Endometrial microvascular endothelial cells (primary cell): ENCODE measurements around the gene IRGC. TPM values are rescaled to one million over a fixed set of nuclear protein-coding genes. Genes with fewer than 3 reads are reported as not detected.
"Not testable (repeated sequence)": the region's sequence is repeated elsewhere in the genome, so short reads cannot be mapped to it uniquely, and the experiment has no call there.

Experiments used
- in situ Hi-C: cut with HindIII; loops from 2 replicates; pipeline ENCODE4 v1.10.0; 2017; ENCODE audit warnings: low sequenced_read_pairs, low pct_unique_long_range_greater_than_20kb; ENCODE audit errors: inconsistent ontology term
- total RNA-seq: library from RNA; depleted of rRNA; stranded (reverse); fragments of >200 nt; gene quantifications from one replicate; pipeline ENCODE4 v1.2.3, GENCODE V29; 2015; ENCODE audit errors: inconsistent ontology term

The IRGC gene
- total RNA-seq, 1 donor from 2014 or later, result not detected

DNA sequence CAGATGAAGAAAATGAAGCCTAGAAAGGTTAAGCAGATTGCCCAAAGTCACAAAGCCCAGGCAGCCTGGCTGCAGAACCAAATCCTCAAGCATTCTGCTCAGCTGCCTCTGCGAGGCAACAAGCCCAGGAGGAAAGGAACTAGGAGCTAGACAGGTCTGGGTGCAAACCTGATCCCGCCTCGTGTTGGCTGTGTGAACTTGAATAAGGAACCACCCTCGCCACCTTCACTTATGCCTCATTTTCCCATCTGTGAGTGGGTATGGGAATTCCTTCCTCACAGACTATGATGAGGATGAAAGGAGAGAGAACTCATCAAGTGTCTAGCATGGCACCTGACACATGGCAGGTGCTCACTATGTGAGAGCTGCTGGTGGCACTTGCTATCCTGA, 32.3 kb downstream of the IRGC start:
- in situ Hi-C loops, result no loop called here

DNA sequence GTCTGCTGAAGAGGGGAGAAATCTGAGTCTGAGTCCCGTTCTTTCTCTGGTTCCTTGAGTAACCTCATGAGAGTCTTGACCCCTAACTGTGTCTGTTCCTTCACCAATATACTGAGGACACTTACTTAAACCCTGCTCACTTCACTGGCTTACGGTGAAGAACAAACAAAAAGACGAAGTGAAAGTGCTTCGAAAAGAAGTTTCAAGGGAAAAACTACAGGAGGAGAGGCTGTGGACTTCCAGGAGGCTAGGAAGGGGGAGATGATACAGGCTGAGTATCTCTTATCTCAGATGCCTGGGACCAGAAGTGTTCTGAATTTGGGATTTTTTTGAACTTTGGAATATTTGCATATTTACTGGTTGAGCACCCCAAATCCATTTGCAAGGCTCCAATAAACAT, 32.8 kb downstream of the IRGC start:
- in situ Hi-C loops, result no loop called here

DNA sequence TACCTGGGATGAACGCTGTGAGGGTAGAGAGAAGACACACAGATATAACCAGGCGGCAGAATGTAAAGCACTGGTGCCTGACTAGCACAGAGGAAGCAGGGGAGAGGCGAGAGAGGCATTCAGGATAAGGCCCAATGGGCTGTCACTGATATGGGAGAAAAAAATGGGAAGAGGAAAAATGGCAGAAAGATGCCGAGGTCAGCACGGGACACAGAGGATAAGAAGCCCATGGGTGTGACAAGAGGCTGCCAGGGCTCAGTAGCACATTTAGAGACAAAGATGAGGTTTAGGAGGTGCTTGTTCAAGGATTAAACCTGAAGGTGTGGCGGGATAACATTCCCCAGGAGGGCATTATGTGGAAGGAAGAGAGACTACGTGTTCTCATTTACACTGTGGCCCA, 33.3 kb downstream of the IRGC start:
- in situ Hi-C loops, result no loop called here

DNA sequence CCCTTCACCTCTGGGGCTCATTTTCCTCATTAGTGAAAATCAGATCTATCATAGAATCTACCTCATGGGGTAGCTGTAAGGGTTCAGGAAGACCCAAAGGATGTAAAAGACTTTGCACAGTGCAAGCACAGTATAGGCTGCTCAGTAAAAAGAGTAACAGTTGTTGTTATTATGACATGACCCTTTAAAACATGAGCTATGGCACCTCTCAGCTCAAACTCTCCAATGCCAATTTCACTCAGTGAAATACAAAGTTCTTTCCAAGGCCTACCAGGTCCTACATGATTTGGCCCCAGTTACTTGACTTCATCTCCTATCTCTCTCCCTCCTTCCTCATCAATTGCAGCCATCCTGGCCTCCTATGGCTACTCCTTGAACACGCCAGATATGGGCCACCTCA, 34.0 kb downstream of the IRGC start:
- in situ Hi-C loops, result no loop called here

DNA sequence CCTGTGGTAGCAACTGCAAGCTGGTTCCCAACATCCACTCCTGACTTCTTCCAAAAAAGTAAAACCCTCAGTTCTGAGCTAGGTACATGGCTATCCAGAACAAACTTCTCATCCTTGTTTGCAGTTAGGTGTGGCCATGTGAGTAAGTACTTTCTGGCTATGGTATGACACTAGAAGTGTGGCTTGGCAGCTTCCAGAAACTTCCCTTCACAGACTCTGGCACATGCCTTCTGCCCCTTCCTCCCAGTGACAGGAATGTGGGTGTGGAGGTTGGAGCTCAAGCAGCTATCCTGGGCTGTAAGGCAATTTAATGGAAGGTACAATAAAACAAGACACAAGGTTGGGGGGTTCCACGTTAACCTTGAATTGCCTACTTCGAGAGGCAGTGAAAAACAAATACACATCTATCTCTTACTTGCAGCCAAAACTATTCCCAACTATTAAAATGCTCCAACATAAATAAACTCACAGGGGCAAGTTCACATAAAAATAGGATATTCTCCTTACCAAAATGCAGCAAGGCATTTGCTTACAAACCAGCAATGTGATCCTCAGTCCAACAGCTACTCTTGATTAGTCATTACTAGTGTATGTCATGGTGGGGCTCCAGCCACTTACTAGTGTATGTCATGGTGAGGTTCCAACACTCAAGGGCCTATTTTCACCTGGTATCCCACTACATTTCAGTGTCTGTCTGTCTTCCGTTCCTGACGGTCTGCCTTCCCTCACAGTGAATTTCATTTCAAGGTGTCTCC, 35.8 kb downstream of the IRGC start:
- in situ Hi-C loops, result no loop called here

DNA sequence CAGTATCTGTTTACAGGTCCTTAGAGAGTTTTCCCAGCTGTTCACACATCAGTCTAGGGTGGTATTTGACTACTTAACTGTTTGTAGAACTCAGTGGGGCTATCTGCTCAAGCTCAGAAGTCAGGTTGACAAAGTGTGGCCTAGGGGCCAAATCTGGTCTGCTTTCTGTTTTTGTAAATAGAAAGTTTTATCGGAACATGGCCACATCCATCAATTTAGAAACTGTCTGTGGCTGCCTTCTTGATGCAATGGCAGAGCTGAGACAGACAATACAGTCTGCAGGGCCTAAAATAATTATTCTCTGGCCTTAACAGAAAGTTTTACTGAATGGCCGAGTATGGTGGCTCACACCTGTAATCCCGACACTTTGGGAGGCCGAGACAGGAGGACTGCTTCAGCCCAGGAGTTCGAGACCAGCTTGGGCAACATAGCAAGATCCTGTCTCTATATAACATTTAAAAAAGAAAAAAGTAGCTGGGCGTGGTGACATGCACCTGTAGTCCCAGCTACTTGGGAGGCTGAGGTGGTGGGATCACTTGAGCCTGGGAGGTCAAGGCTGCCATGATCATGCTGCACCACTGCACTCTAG, 36.5 kb downstream of the IRGC start:
- in situ Hi-C loops, result no loop called here

DNA sequence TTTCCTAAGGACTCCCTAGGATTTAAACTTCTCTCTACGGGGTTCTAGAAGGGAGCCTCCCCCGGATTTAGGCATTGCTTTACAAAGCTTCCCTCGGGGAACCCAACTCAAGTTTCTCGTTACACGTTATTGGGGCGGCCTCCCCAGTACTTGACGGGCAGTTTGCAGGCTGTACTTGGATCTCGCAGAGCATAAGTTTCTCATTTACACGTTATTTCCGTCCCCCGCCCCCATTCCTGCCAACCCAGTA, 38.3 kb downstream of the IRGC start:
- in situ Hi-C loops, result no loop called here

DNA sequence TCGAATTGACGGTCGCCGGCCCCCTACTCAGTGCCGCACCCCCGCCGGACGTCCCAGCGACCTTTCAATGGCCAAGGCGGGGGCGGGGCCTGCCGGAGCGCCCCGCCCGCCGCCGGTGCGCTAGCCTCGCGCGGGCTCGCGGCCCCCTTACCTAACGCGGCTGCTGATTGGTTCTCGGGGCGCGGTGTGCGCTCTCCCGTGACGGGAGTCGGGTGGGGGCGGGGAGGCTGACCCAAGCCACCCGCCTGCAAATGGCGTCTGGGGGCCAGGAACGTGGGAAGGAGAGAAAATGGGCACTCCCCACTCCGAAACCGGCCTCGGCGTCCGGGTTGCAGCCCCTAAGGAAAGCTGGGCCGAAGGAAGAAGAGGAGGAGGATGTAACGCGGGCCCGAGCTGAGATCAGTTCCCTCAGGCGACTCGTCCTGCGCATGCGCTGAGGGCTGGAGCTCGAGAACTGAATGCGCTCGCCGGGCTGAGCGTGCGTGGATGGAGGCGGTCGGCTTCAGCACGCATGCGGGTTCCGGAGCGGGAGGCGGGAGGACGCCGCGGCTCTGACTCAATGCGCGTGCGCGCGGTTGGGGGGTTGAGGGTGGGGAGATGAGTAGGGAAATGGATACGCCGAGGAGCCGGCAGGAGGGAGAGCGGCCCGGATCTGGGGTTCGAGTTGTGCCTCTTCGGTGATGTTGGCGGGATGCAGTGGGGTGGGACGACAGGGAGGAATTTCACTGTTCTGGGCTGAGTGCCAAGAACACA, 38.8 kb downstream of the IRGC start, which contains the start of gene SMG9:
TSS of gene SMG9 (minus strand) at position 460 of the 753 bp plus-strand sequence. CDS start 4,221 bp downstream, outside the sequence.
- in situ Hi-C loops, result no loop called here

DNA sequence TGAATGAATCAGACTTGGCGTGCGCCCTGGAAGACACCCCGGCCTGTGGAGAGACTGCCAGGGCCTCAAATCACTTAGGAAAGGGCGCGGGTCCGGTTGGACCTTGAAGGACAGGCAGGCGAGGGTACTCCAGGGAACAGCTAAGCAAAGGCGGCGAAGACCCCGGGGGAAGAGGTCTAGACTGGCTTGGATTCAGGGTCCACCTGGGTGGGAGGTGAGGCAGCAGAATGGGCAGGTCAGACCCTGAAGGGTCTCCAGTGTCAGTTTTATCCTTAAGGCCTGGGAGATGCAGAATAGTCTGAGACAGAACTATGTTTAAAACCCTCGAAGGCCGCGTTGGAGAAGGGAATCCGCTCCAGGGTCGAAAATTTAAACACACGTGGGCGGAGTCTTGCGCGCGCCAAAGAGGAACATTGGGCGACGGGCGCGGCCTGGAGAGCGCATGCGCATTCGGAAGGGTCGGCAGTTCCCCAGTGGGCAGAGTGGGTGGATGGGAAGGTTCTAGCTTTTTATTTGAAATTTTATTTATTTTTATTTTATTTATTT, 39.5 kb downstream of the IRGC start:
- in situ Hi-C loops, result no loop called here

DNA sequence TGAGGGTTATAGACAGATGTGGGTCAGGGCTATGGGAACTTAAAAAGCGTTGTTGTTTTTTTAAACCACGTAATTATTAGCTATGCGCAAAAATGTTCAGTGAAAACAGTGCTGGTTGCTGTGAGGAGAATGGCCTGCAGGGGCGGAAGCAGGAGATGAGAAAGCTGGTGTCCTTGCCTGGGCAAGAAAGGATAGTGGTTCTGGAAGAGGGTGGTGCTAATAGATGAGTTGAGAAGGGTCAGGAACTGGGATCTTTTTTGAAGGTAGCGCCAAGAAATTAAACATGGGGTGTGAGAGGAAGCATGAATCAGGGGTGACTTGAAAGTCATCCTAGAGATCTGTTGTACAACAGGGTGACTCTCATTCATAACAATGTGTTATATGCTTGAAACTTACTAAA, 43.6 kb downstream of the IRGC start:
- in situ Hi-C loops, result no loop called here

DNA sequence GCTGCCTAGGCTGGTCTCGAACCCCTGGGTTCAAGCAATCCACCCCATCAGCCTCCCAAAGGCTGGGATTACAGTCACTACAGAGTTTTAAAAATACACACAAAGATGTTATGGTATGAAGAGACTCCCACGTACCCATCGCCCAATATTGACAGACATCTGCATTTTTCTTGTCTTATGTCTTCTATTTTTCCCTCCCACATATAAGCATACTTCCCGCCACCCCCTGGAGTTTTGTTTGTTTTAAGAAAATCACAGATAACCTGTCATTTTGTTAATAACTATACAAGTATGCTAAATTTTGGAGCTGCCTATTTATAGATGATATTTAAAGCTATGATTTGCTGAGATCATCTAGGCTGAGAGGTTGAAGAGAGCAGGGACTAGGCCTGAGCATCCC, 45.1 kb downstream of the IRGC start:
- in situ Hi-C loops, result no loop called here

DNA sequence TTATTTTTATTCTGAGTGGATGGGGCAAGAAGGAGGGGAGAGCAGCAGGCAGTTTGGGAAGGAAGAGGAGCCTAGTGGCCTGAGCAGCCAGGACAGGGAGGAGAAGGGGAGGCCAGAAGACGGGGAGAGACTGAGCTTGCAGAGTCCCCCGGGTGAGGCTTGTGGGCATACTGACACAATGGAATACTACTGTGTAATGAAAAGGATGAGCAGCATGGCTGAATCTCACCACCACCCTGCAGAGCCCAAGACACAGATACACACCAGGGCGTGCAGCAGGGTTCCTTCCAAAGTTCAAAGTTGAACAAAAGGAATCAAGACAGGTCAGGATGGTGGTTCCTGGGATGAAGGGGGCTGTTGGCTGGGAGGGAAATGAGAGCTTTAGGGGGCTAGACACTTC, 46.9 kb downstream of the IRGC start:
- in situ Hi-C loops, result no loop called here

DNA sequence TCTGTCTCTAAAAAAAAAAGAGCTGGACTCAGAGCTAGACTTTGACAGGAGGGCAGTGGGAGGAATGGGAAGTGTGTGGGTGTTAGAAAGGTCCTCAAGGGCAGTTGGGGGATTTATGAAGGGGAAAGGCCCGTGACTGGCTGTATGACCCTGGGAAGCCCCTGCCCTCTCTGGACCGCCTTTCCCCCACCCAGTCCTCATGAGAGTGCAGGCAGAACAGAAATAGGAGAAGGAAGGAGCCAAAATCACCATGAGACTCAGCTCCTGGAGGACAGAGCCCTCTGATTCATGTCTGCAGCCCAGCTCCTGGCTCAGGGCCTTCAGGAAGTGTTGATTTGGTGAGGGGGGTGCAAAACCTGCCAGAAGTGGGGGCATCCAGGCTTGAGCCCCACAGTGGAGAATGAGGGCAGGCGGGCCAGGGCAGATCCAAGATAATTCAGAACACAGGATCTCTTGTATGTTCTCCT, 47.6 kb downstream of the IRGC start:
- in situ Hi-C loops, result no loop called here

DNA sequence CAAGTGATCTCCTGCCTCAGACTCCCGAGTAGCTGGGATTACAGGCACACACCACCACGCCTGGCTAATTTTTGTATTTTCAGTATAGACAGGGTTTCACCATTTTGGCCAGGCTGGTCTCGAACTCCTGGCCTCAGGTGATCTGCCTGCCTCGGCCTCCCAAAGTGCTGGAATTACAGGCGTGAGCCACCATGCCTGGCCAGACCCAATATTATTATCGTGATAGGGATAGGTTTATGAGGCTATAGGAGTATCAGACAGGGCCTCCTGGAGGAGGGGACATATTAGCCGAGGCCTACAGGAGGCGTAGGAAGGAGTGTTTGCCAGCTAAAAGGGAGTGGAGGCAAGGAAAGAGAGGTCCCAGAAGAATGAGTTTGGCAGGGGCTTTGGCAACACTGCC, 48.8 kb downstream of the IRGC start:
- in situ Hi-C loops, result not testable (repeated sequence)

DNA sequence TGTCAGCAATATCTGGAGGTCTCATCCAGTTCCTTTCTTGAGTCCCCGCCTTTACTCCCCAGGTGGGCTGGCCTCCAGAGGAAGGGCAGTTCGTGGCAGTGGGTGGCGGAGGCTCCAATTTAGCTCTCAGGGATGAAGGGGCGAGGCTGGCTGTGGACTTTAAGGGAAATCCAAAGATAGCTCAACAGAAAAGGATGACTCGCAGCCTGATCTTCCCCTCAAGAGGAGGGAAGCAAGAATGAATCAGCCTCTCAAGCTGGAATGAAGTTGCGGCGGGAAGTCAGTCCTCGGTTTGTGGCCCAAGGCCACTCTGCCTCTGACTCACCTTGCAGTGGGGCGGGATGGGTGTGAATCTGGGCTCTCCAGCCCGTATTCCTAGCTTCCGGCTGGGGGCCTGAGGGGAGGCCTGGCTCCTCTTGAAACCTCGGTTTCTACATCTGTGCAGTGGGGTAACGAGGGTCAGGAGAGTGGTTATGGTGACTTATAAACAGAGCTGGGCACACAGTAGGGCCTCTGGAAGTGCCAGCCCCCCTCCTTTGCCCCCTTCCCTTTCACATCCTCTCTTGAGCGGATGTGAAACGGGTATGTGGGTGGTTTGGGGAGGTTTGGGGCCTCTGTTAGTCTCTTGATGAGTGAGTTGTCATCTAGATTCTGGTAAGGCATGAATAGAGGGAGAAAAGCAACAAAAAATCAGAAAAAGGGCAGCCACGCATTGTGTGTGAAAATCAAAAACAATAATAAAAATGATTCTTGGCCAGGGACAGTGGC, 49.4 kb downstream of the IRGC start:
- in situ Hi-C loops, result no loop called here

DNA sequence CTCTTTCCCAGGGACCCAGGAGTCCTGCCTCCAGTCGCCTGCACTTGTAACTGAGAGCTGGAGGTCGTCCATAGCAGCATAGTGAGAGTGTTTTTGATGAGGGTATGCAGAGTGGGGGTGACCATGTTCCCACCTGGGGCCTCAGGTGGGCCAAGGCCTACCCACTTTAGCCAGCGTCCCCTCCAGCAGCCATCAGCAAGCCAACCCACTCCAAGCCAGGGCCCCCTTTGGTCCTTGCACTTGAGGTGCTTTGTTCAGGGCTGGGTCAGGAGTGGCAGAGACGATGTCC, 50.8 kb downstream of the IRGC start:
- in situ Hi-C loops, result no loop called here

DNA sequence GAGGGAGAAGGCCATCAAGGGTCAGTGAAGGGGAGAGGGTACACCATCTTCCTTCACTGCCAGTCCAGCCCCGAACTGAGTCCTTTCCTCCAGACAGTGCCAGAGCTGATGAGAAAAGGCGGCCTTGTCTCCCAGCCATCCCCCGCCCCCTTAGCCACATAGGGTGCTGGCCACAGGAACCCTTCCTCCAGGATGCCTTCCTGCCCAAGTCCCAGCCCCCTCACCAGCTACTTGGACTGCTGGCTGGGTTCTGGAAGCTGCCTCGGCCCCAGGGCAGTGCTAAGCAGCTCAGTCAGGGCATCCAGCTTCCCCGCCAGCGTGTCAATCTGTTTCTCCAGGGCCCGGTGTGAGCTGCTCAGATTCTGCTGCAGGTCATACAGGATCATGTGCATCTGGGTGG, 51.4 kb downstream of the IRGC start:
- in situ Hi-C loops, result no loop called here

DNA sequence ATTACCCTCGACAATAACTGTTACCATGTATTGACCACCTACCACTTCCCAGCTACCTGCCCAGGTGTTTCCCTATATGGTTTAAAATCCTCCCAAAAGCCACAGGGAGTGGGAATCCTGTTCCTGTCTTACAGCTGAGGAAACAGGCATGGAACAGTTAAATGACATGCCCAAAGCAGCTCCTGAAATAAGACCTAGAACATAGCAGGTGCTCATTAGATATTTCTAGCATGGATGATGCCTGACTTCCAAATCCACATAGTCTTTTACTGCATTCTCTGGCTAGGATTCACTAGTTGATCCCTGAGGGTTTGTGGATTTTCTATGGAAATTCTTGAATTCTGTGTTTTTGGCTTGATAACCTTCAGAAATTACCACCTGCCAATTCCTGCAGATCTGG, 51.9 kb downstream of the IRGC start:
- in situ Hi-C loops, result no loop called here

DNA sequence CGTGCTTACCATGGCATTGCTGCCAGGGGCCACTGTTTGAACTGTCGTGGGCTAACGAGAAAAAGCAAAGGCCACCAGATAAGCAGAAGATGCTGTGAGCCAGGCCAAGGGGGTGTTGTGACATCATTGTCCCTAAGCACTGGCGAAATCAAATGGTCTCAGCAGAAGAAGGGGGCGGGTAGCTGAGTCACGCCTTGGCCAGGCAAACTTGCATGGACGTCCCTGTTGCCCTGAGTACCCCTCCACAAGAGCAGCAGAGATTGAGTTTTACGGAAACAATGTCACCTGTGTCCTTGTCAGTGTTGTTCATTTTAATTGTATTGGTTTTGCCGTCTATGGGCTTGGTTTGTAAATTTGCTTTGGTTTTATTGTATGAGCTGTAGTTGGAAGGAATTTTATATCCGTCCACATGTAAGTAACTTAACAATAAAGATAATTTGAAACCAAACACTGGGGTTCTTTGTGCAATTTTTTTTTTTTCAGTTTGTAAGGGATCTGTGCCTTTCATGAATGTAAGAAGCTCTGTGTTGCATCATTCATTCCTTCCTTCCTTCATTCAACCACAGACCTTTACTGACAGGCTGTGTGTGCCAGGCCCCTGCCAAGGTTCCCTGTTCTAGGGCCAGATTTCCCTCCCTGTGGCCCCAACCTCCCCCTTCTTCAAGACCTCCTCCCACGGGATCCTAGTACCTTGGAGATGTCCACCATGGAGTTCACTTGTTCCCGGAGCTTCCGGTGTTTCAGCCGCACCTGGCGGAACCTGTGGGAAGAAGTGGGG, 52.6 kb downstream of the IRGC start:
- in situ Hi-C loops, result no loop called here
